D721Med (cell line): ENCODE measurements around the gene HTR3E.

Experiments used
- DNase-seq: peaks from one replicate; pipeline ENCODE4 v3.0.0; 2011; ENCODE audit warnings: low spot score; ENCODE audit not compliant: insufficient read length
- FAIRE-seq: peaks from 2 replicates; lab custom pipeline; 2011; peaks lifted over from hg19 to GRCh38; lab: Jason Lieb, UNC
- TF ChIP-seq, protein P1 (sequence below): IDR thresholded peaks from 2 replicates; pipeline ENCODE4 v1.5.1; 2012; ENCODE audit warnings: mild to moderate bottlenecking, control low read depth; ENCODE audit not compliant: insufficient read depth; ENCODE audit errors: missing control alignments

The HTR3E gene

DNA sequence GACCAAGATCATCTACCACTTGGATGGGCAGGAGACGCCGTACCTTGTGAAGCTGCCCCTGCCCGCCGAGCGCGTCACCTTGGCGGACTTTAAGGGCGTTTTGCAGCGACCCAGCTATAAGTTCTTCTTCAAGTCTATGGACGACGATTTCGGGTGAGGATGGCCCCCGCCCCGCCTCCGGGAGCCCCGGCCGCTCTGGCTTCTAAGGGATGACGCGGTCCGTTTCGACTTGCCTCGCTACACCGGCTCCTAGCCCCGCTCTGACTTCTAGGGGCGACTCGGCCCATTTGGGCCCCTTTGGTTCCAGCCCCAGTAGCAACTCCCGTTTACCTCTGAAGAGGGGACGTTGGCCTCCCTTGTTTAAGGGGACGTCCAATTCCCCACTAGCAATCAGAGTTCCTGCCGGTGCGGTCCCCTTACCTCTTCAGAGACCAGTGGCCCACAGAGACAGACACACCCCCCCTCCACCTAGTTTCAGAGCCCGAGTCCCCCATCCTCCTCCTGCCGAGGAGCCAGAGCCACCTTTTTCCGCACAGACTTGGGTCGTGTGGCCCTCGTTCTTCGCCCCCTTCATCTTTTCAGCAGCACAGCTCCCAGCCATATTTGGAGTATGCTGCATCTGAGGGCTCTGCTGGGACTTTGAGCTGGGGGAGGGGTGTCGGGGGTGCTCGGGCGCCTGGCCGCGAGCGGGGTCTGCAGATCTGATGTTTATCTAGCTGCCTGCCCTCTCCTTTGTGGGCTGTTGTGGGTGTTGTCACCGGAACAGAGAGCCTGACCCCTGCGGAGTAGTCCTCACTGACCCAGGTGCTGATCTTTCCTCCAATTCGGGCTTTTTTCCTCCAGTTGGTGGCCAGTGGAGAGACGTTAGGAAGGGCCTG lies 59.0 kb downstream of the HTR3E start:
- DNase-seq = no peak

DNA sequence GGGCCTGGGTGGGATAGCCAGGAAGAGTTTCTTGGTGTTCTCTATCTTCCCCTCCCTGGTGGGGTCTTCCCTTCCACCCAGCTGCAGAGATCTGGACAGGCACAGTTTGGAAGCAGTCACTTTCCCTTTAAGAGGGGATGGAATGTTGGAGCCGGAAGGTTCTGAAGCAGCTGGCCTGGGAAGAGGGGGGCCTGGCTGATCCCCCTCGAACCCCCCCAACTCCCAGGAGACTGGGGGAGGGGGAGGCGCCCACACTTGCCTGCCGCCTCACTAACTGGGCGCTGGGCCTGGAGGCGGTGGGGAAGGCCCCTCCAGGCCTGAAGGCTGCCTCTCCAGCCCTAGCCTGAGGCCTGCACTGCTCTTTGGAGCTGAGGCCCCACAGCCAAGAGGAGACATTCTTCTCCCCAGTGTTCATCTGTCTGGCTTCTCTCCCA lies 59.7 kb downstream of the HTR3E start:
- FAIRE-seq (no peak), DNase-seq (peak; percentile 68)
- TF ChIP-seq, protein P1, sequence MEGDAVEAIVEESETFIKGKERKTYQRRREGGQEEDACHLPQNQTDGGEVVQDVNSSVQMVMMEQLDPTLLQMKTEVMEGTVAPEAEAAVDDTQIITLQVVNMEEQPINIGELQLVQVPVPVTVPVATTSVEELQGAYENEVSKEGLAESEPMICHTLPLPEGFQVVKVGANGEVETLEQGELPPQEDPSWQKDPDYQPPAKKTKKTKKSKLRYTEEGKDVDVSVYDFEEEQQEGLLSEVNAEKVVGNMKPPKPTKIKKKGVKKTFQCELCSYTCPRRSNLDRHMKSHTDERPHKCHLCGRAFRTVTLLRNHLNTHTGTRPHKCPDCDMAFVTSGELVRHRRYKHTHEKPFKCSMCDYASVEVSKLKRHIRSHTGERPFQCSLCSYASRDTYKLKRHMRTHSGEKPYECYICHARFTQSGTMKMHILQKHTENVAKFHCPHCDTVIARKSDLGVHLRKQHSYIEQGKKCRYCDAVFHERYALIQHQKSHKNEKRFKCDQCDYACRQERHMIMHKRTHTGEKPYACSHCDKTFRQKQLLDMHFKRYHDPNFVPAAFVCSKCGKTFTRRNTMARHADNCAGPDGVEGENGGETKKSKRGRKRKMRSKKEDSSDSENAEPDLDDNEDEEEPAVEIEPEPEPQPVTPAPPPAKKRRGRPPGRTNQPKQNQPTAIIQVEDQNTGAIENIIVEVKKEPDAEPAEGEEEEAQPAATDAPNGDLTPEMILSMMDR = no peak

More for the DNA sequence above, 59.0 kb downstream of the HTR3E start:
- TF ChIP-seq, protein P1 = no peak
- no peak for FAIRE-seq
